SK-N-MC (cell line): ENCODE results near the gene KCNMB4.
A peak's percentile ranks its signal among the peaks of the same experiment; 100 is the strongest.

ENCODE experiments used
- DNase-seq: peaks from one replicate; pipeline ENCODE4 v3.0.0-alpha.2; 2011; ENCODE audit warnings: low read depth, low spot score
- H3K27ac ChIP-seq: fragments of 200-600 bp; sonication (generic); 2 replicates; pipeline ENCODE4 v1.5.1; 2016; ENCODE audit warnings: mixed run types
- H3K36me3 ChIP-seq: fragments of 200-600 bp; sonication (generic); 2 replicates; pipeline ENCODE4 v1.6.1; 2017; ENCODE audit warnings: antibody characterized with exemption, low read length, mixed read lengths; ENCODE audit not compliant: insufficient read depth
- H3K4me3 ChIP-seq: fragments of 200-600 bp; sonication (generic); 2 replicates; pipeline ENCODE4 v1.5.1; 2016
- H3K9ac ChIP-seq: fragments of 200-600 bp; sonication (generic); 2 replicates; pipeline ENCODE4 v1.8.0; 2017; ENCODE audit warnings: mixed run types, mixed read lengths; ENCODE audit not compliant: insufficient read length
- H3K9me3 ChIP-seq: fragments of 200-600 bp; sonication (generic); 2 replicates; pipeline ENCODE4 v1.6.1; 2017; ENCODE audit warnings: low read depth, mild to moderate bottlenecking, antibody characterized with exemption, low read length, moderate library complexity, mixed read lengths
- EZH2 ChIP-seq: fragments of 200-600 bp; sonication (generic); IDR thresholded peaks from one replicate; pipeline ENCODE4 v1.6.1; 2017; ENCODE audit warnings: antibody characterized with exemption
- FOXP2 ChIP-seq: optimal IDR thresholded peaks from 2 replicates; pipeline ENCODE3; 2011; ENCODE audit warnings: mild to moderate bottlenecking, moderate library complexity; ENCODE audit not compliant: insufficient read depth; ENCODE audit errors: extremely low read length, control extremely low read depth
- POLR2AphosphoS5 ChIP-seq: IDR thresholded peaks from 2 replicates; pipeline ENCODE4 v1.6.1; 2012; ENCODE audit warnings: mild to moderate bottlenecking, low read depth, low read length, borderline replicate concordance

Gene KCNMB4

DNA sequence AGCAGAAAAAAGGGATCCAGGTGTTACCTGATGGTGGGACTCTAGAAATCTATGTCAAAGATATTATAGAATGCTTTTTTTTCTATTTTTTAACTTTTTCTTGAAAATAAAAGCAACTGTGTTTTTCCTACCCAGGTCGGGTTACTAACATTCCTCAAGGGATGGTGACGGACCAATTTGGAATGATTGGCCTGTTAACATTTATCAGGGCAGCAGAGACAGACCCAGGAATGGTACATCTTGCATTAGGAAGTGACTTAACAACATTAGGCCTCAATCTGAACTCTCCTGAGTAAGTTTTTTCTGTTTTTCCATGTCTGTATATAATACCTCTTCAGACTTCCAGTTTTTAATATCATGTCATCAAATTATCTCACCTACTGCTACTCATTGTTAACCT lies 27.6 kb upstream of the KCNMB4 start:
- no peak overlapping the region for H3K4me3 ChIP-seq
- no peak for DNase-seq
- H3K27ac ChIP-seq, result no peak overlapping the region
- H3K9me3 ChIP-seq, result no peaks in the 10 kb centered on the region
- TF ChIP-seq FOXP2 (no peak), EZH2 (no peak), POLR2AphosphoS5 (no peak)
- H3K36me3 ChIP-seq, result peaks cover 78% of the 10 kb centered on the region
- no peak overlapping the region for H3K9ac ChIP-seq

DNA sequence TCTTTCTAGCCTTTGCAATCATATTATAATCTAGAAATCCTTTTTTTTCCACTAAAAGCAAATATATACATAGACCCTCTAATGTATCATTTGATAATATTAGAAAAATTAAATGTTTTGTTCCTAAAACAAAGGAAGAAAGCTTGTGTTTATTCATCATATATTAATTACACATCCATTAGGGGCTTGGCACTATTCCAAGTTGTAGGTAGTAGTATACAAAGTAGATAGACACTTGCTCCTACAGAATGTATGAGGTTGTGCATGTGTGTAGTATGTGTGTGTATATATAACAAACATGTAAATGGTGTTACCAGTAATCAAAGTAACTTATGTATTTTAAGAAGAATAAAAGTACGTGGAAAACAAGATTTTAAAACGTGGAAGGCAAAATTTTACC lies 15.0 kb upstream of the KCNMB4 start:
- TF ChIP-seq POLR2AphosphoS5 (no peak), EZH2 (no peak), FOXP2 (no peak)
- no peak overlapping the region for H3K27ac ChIP-seq
- DNase-seq, result no peak
- H3K4me3 ChIP-seq, result no peak overlapping the region
- no peak overlapping the region for H3K9ac ChIP-seq
- no peaks in the 10 kb centered on the region for H3K9me3 ChIP-seq
- H3K36me3 ChIP-seq, result peaks cover 50% of the 10 kb centered on the region

- Histone ChIP-seq H3K4me3 (no peak overlapping the region), H3K9ac (no peak overlapping the region), H3K27ac (no peak overlapping the region), H3K9me3 (no peaks in the 10 kb centered on the region), H3K36me3 (peaks cover 32% of the 10 kb centered on the region)
- no peak for TF ChIP-seq FOXP2
- no peak for TF ChIP-seq EZH2
- no peak for TF ChIP-seq POLR2AphosphoS5
- DNase-seq, result no peak
These were observed 12.1 kb upstream of the KCNMB4 start for GRCh38 chr12:70353780-70354660.

- H3K27ac ChIP-seq, result no peak overlapping the region
- H3K36me3 ChIP-seq, result peaks cover 32% of the 10 kb centered on the region
- TF ChIP-seq POLR2AphosphoS5, result no peak
- TF ChIP-seq EZH2, result no peak
- TF ChIP-seq FOXP2, result no peak
- H3K9ac ChIP-seq, result no peak overlapping the region
- DNase-seq, result no peak
- no peaks in the 10 kb centered on the region for H3K9me3 ChIP-seq
- H3K4me3 ChIP-seq, result no peak overlapping the region
These were observed 11.3 kb upstream of the KCNMB4 start for GRCh38 chr12:70354787-70355186.

DNA sequence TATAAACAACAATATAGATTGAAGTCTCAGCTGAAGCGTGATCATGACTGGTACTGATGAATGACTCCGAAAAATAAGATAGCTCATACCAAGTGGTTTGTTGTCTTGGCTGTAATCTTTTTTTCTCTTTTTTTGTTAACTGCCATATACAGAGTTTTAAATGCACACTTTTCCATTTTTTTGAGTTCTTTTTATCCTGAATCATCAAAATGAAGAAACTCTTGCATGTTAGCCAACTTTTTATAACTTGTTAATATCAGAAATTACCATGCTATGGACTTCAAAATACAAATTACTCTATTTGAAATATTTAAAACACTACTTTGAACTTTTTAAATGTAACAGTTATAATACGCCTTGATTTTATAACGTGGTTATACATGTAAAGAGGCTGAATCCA lies 10.1 kb upstream of the KCNMB4 start:
- no peak for TF ChIP-seq FOXP2
- no peak for TF ChIP-seq POLR2AphosphoS5
- TF ChIP-seq EZH2, result no peak
- Histone ChIP-seq H3K36me3 (peaks cover 32% of the 10 kb centered on the region), H3K9ac (no peak overlapping the region), H3K27ac (no peak overlapping the region), H3K4me3 (no peak overlapping the region), H3K9me3 (no peaks in the 10 kb centered on the region)
- no peak for DNase-seq

- DNase-seq, result no peak
- H3K36me3 ChIP-seq, result peaks cover 11% of the 10 kb centered on the region
- H3K4me3 ChIP-seq, result no peak overlapping the region
- peak overlapping the region; percentile 12; the same call in 1 of the 2 replicates for H3K27ac ChIP-seq
- H3K9ac ChIP-seq, result no peak overlapping the region
- H3K9me3 ChIP-seq, result no peaks in the 10 kb centered on the region
- TF ChIP-seq FOXP2 (no peak), POLR2AphosphoS5 (no peak), EZH2 (no peak)
These were observed 6.5 kb upstream of the KCNMB4 start for GRCh38 chr12:70359458-70360197.

DNA sequence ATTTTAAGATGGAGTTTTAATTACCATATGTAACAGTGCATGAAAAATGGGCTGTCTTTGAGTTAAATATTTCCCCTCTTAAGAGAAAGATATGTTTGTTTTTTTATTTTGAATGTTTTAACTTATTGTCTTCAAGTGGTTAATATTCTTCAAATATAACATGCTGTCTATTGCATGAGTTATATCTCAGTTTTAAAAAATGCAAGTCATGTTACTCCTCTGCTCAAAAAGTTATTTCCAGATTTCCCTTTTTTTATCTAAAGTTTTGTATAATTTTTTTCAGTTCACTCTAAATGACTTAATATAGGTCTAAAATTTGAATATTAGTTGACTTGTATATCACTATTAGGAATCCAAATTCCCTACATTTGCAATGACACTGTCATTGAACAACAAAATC lies 5.9 kb upstream of the KCNMB4 start:
- no peak overlapping the region for H3K27ac ChIP-seq
- H3K9ac ChIP-seq, result no peak overlapping the region
- TF ChIP-seq EZH2 (no peak), FOXP2 (no peak), POLR2AphosphoS5 (no peak)
- DNase-seq, result no peak
- no peak overlapping the region for H3K4me3 ChIP-seq
- no peaks in the 10 kb centered on the region for H3K9me3 ChIP-seq
- H3K36me3 ChIP-seq, result peaks cover 5% of the 10 kb centered on the region

- no peak overlapping the region for H3K27ac ChIP-seq
- no peak overlapping the region for H3K9ac ChIP-seq
- H3K4me3 ChIP-seq, result peak overlapping the region; percentile 96
- no peaks in the 10 kb centered on the region for H3K9me3 ChIP-seq
- no peaks in the 10 kb centered on the region for H3K36me3 ChIP-seq
- TF ChIP-seq EZH2, result no peak
- no peak for TF ChIP-seq FOXP2
- TF ChIP-seq POLR2AphosphoS5, result no peak
- no peak for DNase-seq
These were observed 1.2 kb upstream of the KCNMB4 start for GRCh38 chr12:70364695-70365397.
